Ovary (tissue), 9 donors: ENCODE data around the gene EP300. TPM values are rescaled to one million over a fixed set of nuclear protein-coding genes. Genes with fewer than 3 reads are reported as not detected.

Experiments
- DNase-seq, 5 donors: peaks; one replicate each; pipeline ENCODE4 v3.0.0-alpha.2; 2019 to 2020
- H3K27ac ChIP-seq, 2 donors: fragments of 200-600 bp; one replicate each; pipeline versions ENCODE4 v1.5.1 to v1.8.0; 2019 to 2022
- H3K27me3 ChIP-seq: fragments of 200-600 bp; one replicate; pipeline ENCODE4 v1.8.0; 2022
- H3K36me3 ChIP-seq: fragments of 200-600 bp; sonication (generic); one replicate; pipeline ENCODE4 v1.5.1; 2019
- H3K4me1 ChIP-seq: one replicate; pipeline ENCODE4 v1.8.1; 2013; ENCODE audit warnings: mild to moderate bottlenecking, moderate library complexity; ENCODE audit not compliant: insufficient read depth
- H3K4me3 ChIP-seq: fragments of 200-600 bp; sonication (generic); one replicate; pipeline ENCODE4 v1.5.1; 2017
- H3K9me3 ChIP-seq, 2 donors: fragments of 200-600 bp in 1 of 2; sonication (generic) in 1 of 2; one replicate each; pipeline versions ENCODE4 v1.5.1 to v1.8.1; 2013 to 2019; ENCODE audit warnings: mild to moderate bottlenecking in 1 of 2, moderate library complexity in 1 of 2
- EP300 ChIP-seq: sonication (generic); formaldehyde crosslinking; IDR thresholded peaks from one replicate; pipeline ENCODE4 v1.6.1; 2017; ENCODE audit warnings: antibody characterized with exemption
- POLR2A ChIP-seq: fragments of 450-650 bp; IDR thresholded peaks from one replicate; pipeline ENCODE4 v1.6.1; 2017; ENCODE audit warnings: antibody characterized with exemption, mild to moderate bottlenecking, moderate library complexity
- WGBS, 3 donors: extraction: QIAGEN DNeasy Blood & Tissue Kit in 1 of 3; methylation state at CpG; one replicate each; pipeline versions ENCODE4 v1.1.5 to v1.1.7; 2013 to 2017; 5-methylcytosine and 5-hydroxymethylcytosine counted together
- intact Hi-C, 4 donors: fragments of 100-400 bp; cut with DNase I; formaldehyde crosslinking; loops; one replicate each; pipeline versions ENCODE4 v1.11.0 to v1.15.1; 2022 to 2023
- polyA plus RNA-seq, 2 donors: library from polyadenylated mRNA; stranded (reverse); fragments of 200-250 nt in 1 of 2; fragments of 350-450 nt in 1 of 2; fragmentation: Illumina TruSeq in 1 of 2; extraction: RNeasy Lipid Tissue Mini Kit (QIAGEN cat#74804) in 1 of 2; gene quantifications; one replicate each; pipeline ENCODE4 v1.2.3, GENCODE V29; 2013 to 2014
- total RNA-seq, 7 donors: library from RNA; depleted of rRNA in 2 of 7; stranded (reverse); fragments of >200 nt in 2 of 7; fragmentation: NEBNext Ultra II Directional in 3 of 7; extraction: Animal tissue kit (Norgen Biotek cat#: 25700) in 3 of 7; gene quantifications; one replicate each; pipeline versions ENCODE4 v1.1.0 to v1.2.4, GENCODE V29; 2016 to 2023
- TF ChIP-seq, protein P1 (sequence below), 3 donors: fragments of 450-650 bp in 2 of 3; fragments of 200-600 bp in 1 of 3; IDR thresholded peaks; one replicate each; pipeline versions ENCODE4 v1.5.1 to v1.8.0; 2016 to 2022; ENCODE audit warnings: antibody characterized with exemption in 3 of 3, mild to moderate bottlenecking in 1 of 3
- donor health status: DM: no; HTN: no; CAD: no; lungs with moderate emphysema.
- donor health status: DM: no; HTN: no; CAD: no.
- donor health status: Bipolar disorder and iron deficiency.
- donor health status: DM: yes; HTN: yes; CAD: no.
- donor health status: DM: no; HTN: no; CAD: no.
- donor health status: DM: yes; HTN: yes; CAD: no.

EP300 gene
- total and polyA plus RNA-seq, 9 donors: 23.6 to 86.2 (median 69.0) TPM

DNA sequence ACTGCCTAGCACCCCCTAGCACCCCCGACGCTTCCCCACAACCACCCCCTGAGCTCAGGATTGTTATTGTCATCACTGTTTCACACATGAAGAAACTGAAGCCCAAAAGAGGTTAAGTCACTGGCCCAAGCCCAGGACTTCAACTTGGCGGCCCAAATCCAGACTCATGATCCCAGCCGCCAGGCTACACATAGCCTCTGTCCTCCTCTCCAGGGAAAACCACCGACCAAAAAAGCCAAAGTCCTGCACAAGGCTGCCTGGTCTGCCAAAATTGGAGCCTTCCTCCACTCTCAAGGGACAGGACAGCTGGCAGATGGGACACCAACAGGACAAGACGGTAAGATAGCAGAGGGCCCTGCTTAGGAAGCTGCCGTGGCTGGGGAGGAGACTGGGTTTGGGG lies 123.5 kb downstream of the EP300 start:
- no peaks in the 10 kb centered on the region for H3K36me3 ChIP-seq
- DNase-seq: no peak
- 91 to 94% (median 94%) methylated on average over 7 of the region's 7 CpGs for WGBS, 3 donors
- peaks cover 7% of the 10 kb centered on the region for H3K4me1 ChIP-seq
- H3K27me3 ChIP-seq: no peaks in the 10 kb centered on the region
- no peak overlapping the region for H3K27ac ChIP-seq
- H3K9me3 ChIP-seq: no peaks in the 10 kb centered on the region
- intact Hi-C loops: no loop called here
- no peak overlapping the region for H3K4me3 ChIP-seq
- TF ChIP-seq, protein P1, sequence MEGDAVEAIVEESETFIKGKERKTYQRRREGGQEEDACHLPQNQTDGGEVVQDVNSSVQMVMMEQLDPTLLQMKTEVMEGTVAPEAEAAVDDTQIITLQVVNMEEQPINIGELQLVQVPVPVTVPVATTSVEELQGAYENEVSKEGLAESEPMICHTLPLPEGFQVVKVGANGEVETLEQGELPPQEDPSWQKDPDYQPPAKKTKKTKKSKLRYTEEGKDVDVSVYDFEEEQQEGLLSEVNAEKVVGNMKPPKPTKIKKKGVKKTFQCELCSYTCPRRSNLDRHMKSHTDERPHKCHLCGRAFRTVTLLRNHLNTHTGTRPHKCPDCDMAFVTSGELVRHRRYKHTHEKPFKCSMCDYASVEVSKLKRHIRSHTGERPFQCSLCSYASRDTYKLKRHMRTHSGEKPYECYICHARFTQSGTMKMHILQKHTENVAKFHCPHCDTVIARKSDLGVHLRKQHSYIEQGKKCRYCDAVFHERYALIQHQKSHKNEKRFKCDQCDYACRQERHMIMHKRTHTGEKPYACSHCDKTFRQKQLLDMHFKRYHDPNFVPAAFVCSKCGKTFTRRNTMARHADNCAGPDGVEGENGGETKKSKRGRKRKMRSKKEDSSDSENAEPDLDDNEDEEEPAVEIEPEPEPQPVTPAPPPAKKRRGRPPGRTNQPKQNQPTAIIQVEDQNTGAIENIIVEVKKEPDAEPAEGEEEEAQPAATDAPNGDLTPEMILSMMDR (IDR thresholded peaks at IDR 0.05): no peak
- TF ChIP-seq POLR2A: no peak
- no peak for TF ChIP-seq EP300

DNA sequence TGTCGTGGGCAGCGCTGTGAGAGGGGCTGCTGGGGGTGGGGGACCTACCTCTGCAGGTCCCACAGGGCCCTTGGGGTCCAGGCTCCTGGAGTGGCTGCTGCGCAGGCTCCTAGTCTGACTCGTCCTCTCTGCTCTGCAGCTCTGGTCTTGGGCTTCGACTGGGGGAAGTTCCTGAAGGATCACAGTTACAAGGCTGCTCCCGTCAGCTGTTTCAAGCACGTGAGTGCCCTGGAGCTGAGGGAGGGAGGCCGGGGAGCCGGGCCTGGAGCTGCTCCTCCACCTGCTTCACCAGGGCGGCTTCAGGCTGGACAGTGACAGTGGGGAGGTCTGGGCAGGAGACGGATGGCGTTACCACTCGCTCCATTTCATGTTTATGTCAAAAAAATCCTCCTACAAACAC lies 124.6 kb downstream of the EP300 start:
- no peaks in the 10 kb centered on the region for H3K36me3 ChIP-seq

DNA sequence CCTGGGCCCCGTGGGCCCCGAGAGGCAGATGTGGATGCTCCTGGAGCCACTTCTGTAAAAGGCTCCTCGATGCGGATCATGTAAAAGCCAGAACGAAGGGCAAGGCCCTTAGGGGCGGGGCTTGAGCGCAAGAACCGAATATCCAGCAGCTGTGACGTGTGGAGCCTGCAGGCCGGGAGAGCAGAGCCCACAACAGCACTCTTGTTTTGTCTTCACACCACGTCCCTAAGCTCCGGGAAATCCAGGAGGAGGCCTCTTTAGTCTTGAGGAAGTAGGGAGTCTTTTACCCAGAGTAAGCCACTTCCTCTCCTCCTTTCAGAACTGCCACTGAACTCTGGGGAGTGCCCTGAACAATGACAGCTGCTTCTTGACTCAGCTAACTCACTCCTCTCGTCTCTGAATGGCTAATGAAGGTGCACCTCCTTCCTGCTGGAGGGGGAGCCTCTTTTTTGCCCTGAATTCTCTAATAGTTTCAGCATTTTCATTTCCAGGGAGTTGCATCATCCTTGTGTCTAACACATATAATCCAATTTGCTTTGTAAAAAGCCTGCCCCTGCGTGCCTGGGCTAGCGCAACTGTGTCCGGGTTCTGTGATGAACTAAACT lies 125.3 kb downstream of the EP300 start:
- peak overlapping the region; percentile 76 to 79 for H3K27ac ChIP-seq
- H3K4me1 ChIP-seq: peaks cover 7% of the 10 kb centered on the region
- intact Hi-C loops: no loop called here
- H3K27me3 ChIP-seq: no peaks in the 10 kb centered on the region
- DNase-seq: peak; percentile 80 to 91 (median 84)
- WGBS, 3 donors: 10 to 16% (median 13%) methylated on average over 16 of the region's 16 CpGs
- no peak overlapping the region for H3K4me3 ChIP-seq
- no peaks in the 10 kb centered on the region for H3K36me3 ChIP-seq
- TF ChIP-seq EP300: no peak
- TF ChIP-seq POLR2A: no peak
- TF ChIP-seq, protein P1 (IDR thresholded peaks at IDR 0.05): no peak
- no peaks in the 10 kb centered on the region for H3K9me3 ChIP-seq

More for the DNA sequence above, 124.6 kb downstream of the EP300 start:
- H3K9me3 ChIP-seq: no peaks in the 10 kb centered on the region
- DNase-seq: peak; percentile 49 to 66 (median 65)
- peaks cover 7% of the 10 kb centered on the region for H3K4me1 ChIP-seq
- H3K27me3 ChIP-seq: no peaks in the 10 kb centered on the region
- WGBS, 3 donors: 26 to 44% (median 30%) methylated on average over 13 of the region's 13 CpGs
- intact Hi-C loops: no loop called here
- TF ChIP-seq, protein P1 (IDR thresholded peaks at IDR 0.05): no peak
- no peak for TF ChIP-seq POLR2A
- TF ChIP-seq EP300: no peak
- H3K27ac ChIP-seq: peak overlapping the region; percentile 76 to 79
- no peak overlapping the region for H3K4me3 ChIP-seq

DNA sequence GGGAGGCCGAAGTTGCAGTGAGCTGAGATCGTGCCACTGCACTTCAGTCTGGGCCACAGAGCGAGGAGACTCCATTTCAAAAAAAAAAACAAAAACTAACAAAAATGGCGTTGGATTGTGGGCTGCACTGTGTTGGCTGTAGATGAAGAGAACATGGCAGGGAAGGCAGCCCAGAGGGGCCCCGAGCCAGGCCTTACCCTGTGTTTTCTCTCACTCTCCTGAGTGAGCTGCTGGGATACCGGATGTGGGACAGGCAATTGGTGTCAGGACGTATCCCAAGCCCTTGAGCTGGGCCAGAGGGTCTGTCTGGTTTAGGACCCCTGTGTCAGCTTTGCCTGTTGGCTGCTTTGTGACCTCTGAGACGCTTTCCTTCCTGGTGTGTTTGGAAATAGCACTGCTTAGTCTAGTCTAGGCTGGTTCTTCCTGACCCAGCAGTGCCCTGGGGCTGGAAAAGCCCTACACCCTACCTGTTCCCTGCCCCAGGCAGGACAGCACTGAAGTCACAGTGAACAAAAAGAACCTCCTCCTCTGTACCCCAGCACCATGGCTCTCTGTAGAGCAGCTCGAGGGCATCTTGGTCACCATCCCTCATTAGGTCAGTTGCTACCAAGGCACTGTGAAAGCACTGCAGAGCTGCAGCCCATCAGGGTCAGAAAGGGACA lies 130.6 kb downstream of the EP300 start:
- Histone ChIP-seq H3K4me1 (peaks cover under 1% of the 10 kb centered on the region), H3K4me3 (no peak overlapping the region), H3K36me3 (no peaks in the 10 kb centered on the region), H3K9me3 (no peaks in the 10 kb centered on the region), H3K27ac (no peak overlapping the region), H3K27me3 (no peaks in the 10 kb centered on the region)
- DNase-seq: no peak
- WGBS, 3 donors: 85 to 93% (median 87%) methylated on average over 9 of the region's 9 CpGs
- intact Hi-C loops: no loop called here
- TF ChIP-seq, protein P1 (IDR thresholded peaks at IDR 0.05): no peak
- TF ChIP-seq POLR2A (no peak), EP300 (no peak)
